ENCODE results near the gene SYNGR2.

SYNGR2 gene

GRCh38 chr17:78197147-78197832 lies 28.9 kb downstream of the SYNGR2 start:
- peak; percentile 16 for DNase-seq (ENCODE audit: low read depth, low spot score)

GRCh38 chr17:78200451-78200850 lies 32.1 kb downstream of the SYNGR2 start:
- DNase-seq (ENCODE audit: low read depth, low spot score) = no peak

- no peak for DNase-seq (ENCODE audit: low read depth, low spot score)
Observed at GRCh38 chr17:78202666-78203065, 34.3 kb downstream of the SYNGR2 start.

GRCh38 chr17:78204387-78205123 lies 36.2 kb downstream of the SYNGR2 start:
- DNase-seq (ENCODE audit: low read depth, low spot score) = no peak

- no peak for DNase-seq (ENCODE audit: low read depth, low spot score)
Observed at GRCh38 chr17:78205124-78205775, 36.9 kb downstream of the SYNGR2 start.

GRCh38 chr17:78206298-78206697 lies 37.9 kb downstream of the SYNGR2 start:
- DNase-seq (ENCODE audit: low read depth, low spot score) = no peak

GRCh38 chr17:78208486-78208885 lies 40.1 kb downstream of the SYNGR2 start:
- no peak for DNase-seq (ENCODE audit: low read depth, low spot score)

GRCh38 chr17:78210111-78210510 lies 41.7 kb downstream of the SYNGR2 start:
- no peak for DNase-seq (ENCODE audit: low read depth, low spot score)

- DNase-seq (ENCODE audit: low read depth, low spot score) = no peak
Observed at GRCh38 chr17:78211032-78211431, 42.7 kb downstream of the SYNGR2 start.

GRCh38 chr17:78214016-78214705 lies 45.8 kb downstream of the SYNGR2 start, which contains the start of gene BIRC5:
BIRC5 (plus strand) TSS chr17:78214253; CDS start chr17:78214317, 64 bp downstream.
- DNase-seq (ENCODE audit: low read depth, low spot score) = peak; percentile 93

GRCh38 chr17:78214706-78215061 lies 46.3 kb downstream of the SYNGR2 start:
- DNase-seq (ENCODE audit: low read depth, low spot score) = no peak

- DNase-seq (ENCODE audit: low read depth, low spot score) = no peak
Observed at GRCh38 chr17:78219396-78220150, 51.2 kb downstream of the SYNGR2 start.
